GM23248 (cell line): ENCODE results near the gene TRIP6.

Source experiments
- EZH2 ChIP-seq: fragments of 200-600 bp; sonication (generic); IDR thresholded peaks from 2 replicates; pipeline ENCODE4 v1.6.1; 2018; ENCODE audit warnings: antibody characterized with exemption, mild to moderate bottlenecking; ENCODE audit not compliant: insufficient read depth, poor library complexity, severe bottlenecking
- EZH2phosphoT487 ChIP-seq: fragments of 200-600 bp; sonication (generic); IDR thresholded peaks from 2 replicates; pipeline ENCODE4 v1.6.1; 2018; ENCODE audit warnings: antibody characterized with exemption, moderate library complexity, mild to moderate bottlenecking, low read depth; ENCODE audit not compliant: insufficient read depth

DNA sequence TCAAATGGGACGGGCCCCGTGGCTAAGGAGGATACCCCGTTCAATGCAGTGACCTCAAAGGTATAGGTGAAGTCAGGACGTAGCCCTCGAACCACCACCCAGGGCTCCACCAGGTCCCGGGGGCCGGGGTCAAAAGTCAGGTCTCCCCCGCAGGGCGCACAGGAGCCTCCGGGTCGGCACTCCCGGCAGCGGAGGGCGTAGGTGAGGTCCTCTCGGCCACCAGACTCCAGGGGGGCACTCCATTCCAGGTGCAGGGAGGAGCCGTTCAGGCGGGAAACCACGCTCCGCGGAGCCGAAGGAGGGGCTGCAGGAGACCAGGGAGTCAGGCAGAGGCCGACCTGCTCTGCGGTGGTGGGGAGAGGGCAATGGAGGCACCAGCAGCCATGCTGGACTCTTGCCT is 47.6 kb upstream of the TRIP6 start:
- TF ChIP-seq EZH2, result no peak
- TF ChIP-seq EZH2phosphoT487, result no peak
